Measurements from ENCODE around the gene PPP2R2D. TPM values are rescaled to one million over a fixed set of nuclear protein-coding genes. Genes with fewer than 3 reads are reported as not detected.

The PPP2R2D gene
- total RNA-seq, 4 donors from 2014 or later: 18.6 to 27.5 (median 22.1) TPM

- Histone ChIP-seq H3K27me3 (peaks cover 0 to 6% (median 0%) of the 10 kb centered on the region in 4 donors), H3K4me1 (peaks cover under 1 to 24% (median 19%) of the 10 kb centered on the region in 3 donors), H3K4me3 (no peak overlapping the region), H3K9me3 (peaks cover 0 to 7% (median 0%) of the 10 kb centered on the region in 3 donors), H3K27ac (no peak overlapping the region), H3K36me3 (no peaks in the 10 kb centered on the region)
- intact Hi-C loops (cut with DNase I): no loop called here
- WGBS, 2 donors: 82 to 91% methylated on average over 4 of the region's 4 CpGs
- no peak for TF ChIP-seq CTCF (IDR thresholded peaks at IDR 0.05)
- no peak for TF ChIP-seq POLR2A (IDR thresholded peaks at IDR 0.05)
- no peak for DNase-seq
Observed at GRCh38 chr10:132002004-132002403, 101.2 kb downstream of the PPP2R2D start.

GRCh38 chr10:132003282-132003924, 102.6 kb downstream of the PPP2R2D start:
- WGBS, 2 donors: 74 to 81% methylated on average over 4 to 6 of the region's 12 CpGs
- DNase-seq: no peak
- intact Hi-C loops (cut with DNase I): no loop called here

GRCh38 chr10:132004052-132004451, 103.2 kb downstream of the PPP2R2D start:
- H3K4me1 ChIP-seq: peaks cover 0 to 4% (median under 1%) of the 10 kb centered on the region in 3 donors
- H3K27ac ChIP-seq: no peak overlapping the region
- no peaks in the 10 kb centered on the region for H3K36me3 ChIP-seq
- WGBS, 2 donors: 71 to 74% methylated on average over 9 to 10 of the region's 10 CpGs
- H3K9me3 ChIP-seq: peaks cover 0 to 7% (median 0%) of the 10 kb centered on the region in 3 donors
- no peak for DNase-seq
- no peak for TF ChIP-seq CTCF (IDR thresholded peaks at IDR 0.05)
- TF ChIP-seq POLR2A (IDR thresholded peaks at IDR 0.05): no peak
- no peak overlapping the region for H3K4me3 ChIP-seq
- intact Hi-C loops (cut with DNase I): no loop called here
- peaks cover 0 to 23% (median 0%) of the 10 kb centered on the region in 4 donors for H3K27me3 ChIP-seq

More at GRCh38 chr10:132003282-132003924, 102.6 kb downstream of the PPP2R2D start:
- no peak for TF ChIP-seq CTCF (IDR thresholded peaks at IDR 0.05)
- TF ChIP-seq POLR2A (IDR thresholded peaks at IDR 0.05): no peak
- Histone ChIP-seq H3K4me1 (peaks cover 0 to 10% (median 7%) of the 10 kb centered on the region in 3 donors), H3K27me3 (peaks cover 0 to 16% (median 0%) of the 10 kb centered on the region in 4 donors), H3K9me3 (peaks cover 0 to 7% (median 0%) of the 10 kb centered on the region in 3 donors), H3K27ac (no peak overlapping the region), H3K4me3 (no peak overlapping the region), H3K36me3 (no peaks in the 10 kb centered on the region)

GRCh38 chr10:132005147-132005546, 104.3 kb downstream of the PPP2R2D start:
- TF ChIP-seq CTCF (IDR thresholded peaks at IDR 0.05): no peak
- no peak for TF ChIP-seq POLR2A (IDR thresholded peaks at IDR 0.05)
- Histone ChIP-seq H3K4me1 (no peaks in the 10 kb centered on the region), H3K9me3 (peaks cover 0 to 7% (median 0%) of the 10 kb centered on the region in 3 donors), H3K4me3 (no peak overlapping the region), H3K27me3 (peaks cover 0 to 29% (median 0%) of the 10 kb centered on the region in 4 donors), H3K27ac (no peak overlapping the region), H3K36me3 (no peaks in the 10 kb centered on the region)
- WGBS, 2 donors: 58 to 80% methylated on average over 1 to 2 of the region's 6 CpGs
- intact Hi-C loops (cut with DNase I): no loop called here
- no peak for DNase-seq

GRCh38 chr10:132006966-132007365, 106.2 kb downstream of the PPP2R2D start:
- intact Hi-C loops (cut with DNase I): no loop called here
- WGBS, 2 donors: 84 to 86% methylated on average over 4 of the region's 4 CpGs
- H3K27ac ChIP-seq: no peak overlapping the region
- peaks cover 0 to 7% (median 0%) of the 10 kb centered on the region in 3 donors for H3K9me3 ChIP-seq
- DNase-seq: no peak
- TF ChIP-seq CTCF (IDR thresholded peaks at IDR 0.05): no peak
- TF ChIP-seq POLR2A (IDR thresholded peaks at IDR 0.05): no peak
- H3K27me3 ChIP-seq: peaks cover 0 to 29% (median 0%) of the 10 kb centered on the region in 4 donors
- H3K4me1 ChIP-seq: no peaks in the 10 kb centered on the region
- H3K4me3 ChIP-seq: no peak overlapping the region
- H3K36me3 ChIP-seq: no peaks in the 10 kb centered on the region
